ENCODE measurements around the gene ATG13.

- TF ChIP-seq CTCF (IDR thresholded peaks at IDR 0.05; ENCODE audit: low read depth, low read length), result no peak
- no peak for TF ChIP-seq EZH2phosphoT487 (IDR thresholded peaks at IDR 0.05; ENCODE audit: low read depth)
These were observed 1.6 kb upstream of the ATG13 start for GRCh38 chr11:46615756-46616155.

Measured in OCI-LY3 (cell line).